Measurements from ENCODE around the gene KCTD17.
"Not testable (repeated sequence)": the region's sequence is repeated elsewhere in the genome, so short reads cannot be mapped to it uniquely, and the experiment has no call there.

KCTD17 gene

GRCh38 chr22:37062702-37063381 lies 11.3 kb downstream of the KCTD17 start:
- DNase-seq: no peak

- DNase-seq: no peak
These were observed 12.2 kb downstream of the KCTD17 start for GRCh38 chr22:37063431-37064420.

- DNase-seq: no peak
These were observed 13.0 kb downstream of the KCTD17 start for GRCh38 chr22:37064553-37064952.

- DNase-seq: no peak
These were observed 13.6 kb downstream of the KCTD17 start for GRCh38 chr22:37065180-37065579.

GRCh38 chr22:37065961-37066360 lies 14.4 kb downstream of the KCTD17 start:
- no peak for DNase-seq

GRCh38 chr22:37067428-37067827 lies 15.9 kb downstream of the KCTD17 start:
- no peak for DNase-seq

GRCh38 chr22:37068859-37069258 lies 17.3 kb downstream of the KCTD17 start:
- no peak for DNase-seq

- no peak for DNase-seq
These were observed 17.8 kb downstream of the KCTD17 start for GRCh38 chr22:37069319-37069718.

- no peak for DNase-seq
These were observed 18.2 kb downstream of the KCTD17 start for GRCh38 chr22:37069719-37070118.

GRCh38 chr22:37070334-37070733 lies 18.8 kb downstream of the KCTD17 start:
- DNase-seq: no peak

- DNase-seq: no peak
These were observed 19.2 kb downstream of the KCTD17 start for GRCh38 chr22:37070744-37071143.

- DNase-seq: not testable (repeated sequence)
These were observed 20.5 kb downstream of the KCTD17 start for GRCh38 chr22:37071850-37072592.

- DNase-seq: no peak
These were observed 21.1 kb downstream of the KCTD17 start for GRCh38 chr22:37072673-37073072.

GRCh38 chr22:37074537-37074936 lies 23.0 kb downstream of the KCTD17 start:
- no peak for DNase-seq

GRCh38 chr22:37075046-37075445 lies 23.5 kb downstream of the KCTD17 start:
- no peak for DNase-seq

- no peak for DNase-seq
These were observed 24.4 kb downstream of the KCTD17 start for GRCh38 chr22:37075822-37076433.

GRCh38 chr22:37077802-37078448 lies 26.4 kb downstream of the KCTD17 start:
- DNase-seq: peak; percentile 73

GRCh38 chr22:37079158-37079557 lies 27.6 kb downstream of the KCTD17 start:
- no peak for DNase-seq

- no peak for DNase-seq
These were observed 28.2 kb downstream of the KCTD17 start for GRCh38 chr22:37079668-37080171.

GRCh38 chr22:37080438-37080837 lies 28.9 kb downstream of the KCTD17 start:
- DNase-seq: no peak

- no peak for DNase-seq
These were observed 29.3 kb downstream of the KCTD17 start for GRCh38 chr22:37080838-37081237.

GRCh38 chr22:37082251-37082873 lies 30.8 kb downstream of the KCTD17 start:
- DNase-seq: no peak
